ENCODE results near the gene HIPK2. TPM values are rescaled to one million over a fixed set of nuclear protein-coding genes. Genes with fewer than 3 reads are reported as not detected.
"Not testable (repeated sequence)": the region's sequence is repeated elsewhere in the genome, so short reads cannot be mapped to it uniquely, and the experiment has no call there.

The HIPK2 gene
- total and polyA plus RNA-seq, 2 donors (not counting 3 experiments of a cell fraction or from before 2014, with no cell fraction given), result 9.0 to 43.8 TPM

DNA sequence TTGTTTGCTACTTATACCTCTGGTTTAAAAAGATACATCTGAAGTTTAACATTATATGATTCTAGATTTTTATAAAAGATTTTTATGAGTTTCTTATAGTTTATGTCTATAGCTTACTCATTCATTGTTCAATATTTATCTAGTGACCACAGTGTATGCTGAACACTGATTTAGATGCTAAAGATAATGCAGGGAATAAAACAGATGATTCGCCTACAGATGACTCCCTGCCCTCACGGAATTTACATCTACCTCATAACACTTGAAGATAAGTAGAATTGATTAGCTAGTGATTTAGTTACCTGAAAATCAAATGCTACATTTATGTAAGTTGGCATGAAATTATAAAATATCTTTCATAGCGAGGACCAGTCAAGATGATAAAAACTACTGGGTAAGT, 105.8 kb downstream of the HIPK2 start:
- no peak for FAIRE-seq
- Histone ChIP-seq H3K79me2 (ENCODE audit: control insufficient read depth, insufficient read depth, low read length) (peaks cover 18% of the 10 kb centered on the region), H4K20me1 (replicated peaks; ENCODE audit: control insufficient read depth, extremely low read depth, insufficient read depth, low read length) (no peaks in the 10 kb centered on the region), H3K36me3 (ENCODE audit: control insufficient read depth in 2 of 2, extremely low read depth in 1 of 2, insufficient read depth in 2 of 2, low read length in 2 of 2) (no peaks in the 10 kb centered on the region), H3K4me3 (replicated peaks in 1 of 3; ENCODE audit: insufficient read depth in 1 of 3, low read depth in 1 of 3, low read length in 3 of 3) (no peak overlapping the region), H2AFZ (ENCODE audit: low read depth, low read length) (no peak overlapping the region), H3K27me3 (ENCODE audit: control insufficient read depth in 2 of 2, insufficient read depth in 2 of 2, low read length in 2 of 2) (no peaks in the 10 kb centered on the region), H3K9me1 (replicated peaks; ENCODE audit: control insufficient read depth, extremely low read depth, insufficient read depth, low read length) (no peaks in the 10 kb centered on the region), H3K9ac (replicated peaks; ENCODE audit: extremely low read depth, insufficient read depth, low read length) (no peak overlapping the region), H3K4me1 (ENCODE audit: control insufficient read depth, extremely low read depth, insufficient read depth, low read length) (peaks cover 2% of the 10 kb centered on the region), H3K27ac (ENCODE audit: insufficient read depth, low read depth, low read length) (no peak overlapping the region), H3K9me3 (replicated peaks; ENCODE audit: control insufficient read depth, insufficient read depth, low read length) (no peaks in the 10 kb centered on the region), H3K4me2 (ENCODE audit: insufficient read depth, low read length) (no peak overlapping the region)
- CTCF ChIA-PET, result interaction anchor here (1.5 kb wide), 1 partner anchor 9 kb away, joined by 4 read pairs; no protein-coding TSS in a partner anchor
- intact Hi-C loops (cut with micrococcal nuclease), result no loop called here
- POLR2A ChIA-PET, result no interaction called here
- no peak for TF ChIP-seq POLR2AphosphoS5 (IDR thresholded peaks at IDR 0.05; ENCODE audit: insufficient read depth, low read depth, low read length)
- TF ChIP-seq MYC (IDR thresholded peaks at IDR 0.05; ENCODE audit: low read depth, low read length), result no peak
- TF ChIP-seq, protein P1, sequence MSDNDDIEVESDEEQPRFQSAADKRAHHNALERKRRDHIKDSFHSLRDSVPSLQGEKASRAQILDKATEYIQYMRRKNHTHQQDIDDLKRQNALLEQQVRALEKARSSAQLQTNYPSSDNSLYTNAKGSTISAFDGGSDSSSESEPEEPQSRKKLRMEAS (IDR thresholded peaks at IDR 0.05; ENCODE audit: insufficient read depth, insufficient read length), result no peak
- TF ChIP-seq JUN (IDR thresholded peaks at IDR 0.05; ENCODE audit: borderline replicate concordance, insufficient read depth, insufficient read length, low read depth), result no peak
- peak; percentile 31 for TF ChIP-seq FOS (IDR thresholded peaks at IDR 0.05; ENCODE audit: borderline replicate concordance, insufficient read depth, low read length)
- no peak for TF ChIP-seq EZH2 (IDR thresholded peaks at IDR 0.05; ENCODE audit: borderline replicate concordance, low read depth, low read length, severe bottlenecking)
- peak; percentile 70 for TF ChIP-seq GATA2 (IDR thresholded peaks at IDR 0.05; ENCODE audit: insufficient read depth, insufficient read length, low read depth, low read length)
- TF ChIP-seq, protein P2, sequence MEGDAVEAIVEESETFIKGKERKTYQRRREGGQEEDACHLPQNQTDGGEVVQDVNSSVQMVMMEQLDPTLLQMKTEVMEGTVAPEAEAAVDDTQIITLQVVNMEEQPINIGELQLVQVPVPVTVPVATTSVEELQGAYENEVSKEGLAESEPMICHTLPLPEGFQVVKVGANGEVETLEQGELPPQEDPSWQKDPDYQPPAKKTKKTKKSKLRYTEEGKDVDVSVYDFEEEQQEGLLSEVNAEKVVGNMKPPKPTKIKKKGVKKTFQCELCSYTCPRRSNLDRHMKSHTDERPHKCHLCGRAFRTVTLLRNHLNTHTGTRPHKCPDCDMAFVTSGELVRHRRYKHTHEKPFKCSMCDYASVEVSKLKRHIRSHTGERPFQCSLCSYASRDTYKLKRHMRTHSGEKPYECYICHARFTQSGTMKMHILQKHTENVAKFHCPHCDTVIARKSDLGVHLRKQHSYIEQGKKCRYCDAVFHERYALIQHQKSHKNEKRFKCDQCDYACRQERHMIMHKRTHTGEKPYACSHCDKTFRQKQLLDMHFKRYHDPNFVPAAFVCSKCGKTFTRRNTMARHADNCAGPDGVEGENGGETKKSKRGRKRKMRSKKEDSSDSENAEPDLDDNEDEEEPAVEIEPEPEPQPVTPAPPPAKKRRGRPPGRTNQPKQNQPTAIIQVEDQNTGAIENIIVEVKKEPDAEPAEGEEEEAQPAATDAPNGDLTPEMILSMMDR (IDR thresholded peaks at IDR 0.05; ENCODE audit: extremely low read depth in 1 of 2, insufficient read depth in 1 of 2, low read depth in 1 of 2, low read length in 2 of 2), result no peak
- TF ChIP-seq POLR2A (IDR thresholded peaks at IDR 0.05; ENCODE audit: low read depth, low read length), result no peak
- dilution Hi-C loops (cut with MboI; ENCODE audit: extremely low pct_ligation_motif_present, low sequenced_read_pairs), result no loop called here
- no TSS peak for BruUV-seq (replicated peaks)
- DNase-seq (ENCODE audit: low read depth, low spot score), result no peak

DNA sequence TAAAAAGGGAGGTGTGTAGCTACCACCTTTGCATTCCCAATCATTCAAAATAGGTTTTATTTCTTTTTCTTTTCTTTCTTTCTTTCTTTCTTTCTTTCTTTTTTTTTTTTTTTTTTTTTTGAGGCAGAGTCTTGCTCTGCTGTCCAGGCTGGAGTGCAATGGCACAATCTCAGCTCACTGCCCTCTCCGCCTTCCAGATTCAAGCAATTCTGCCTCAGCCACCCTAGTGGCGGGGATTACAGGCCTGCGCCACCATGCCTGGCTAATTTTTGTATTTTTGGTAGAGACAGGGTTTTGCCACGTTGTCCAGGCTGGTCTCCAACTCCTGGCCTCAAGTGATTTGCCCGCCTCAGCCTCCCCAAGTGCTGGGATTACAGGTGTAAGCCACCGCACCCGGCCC, 107.1 kb downstream of the HIPK2 start:
- H3K9ac ChIP-seq (replicated peaks; ENCODE audit: extremely low read depth, insufficient read depth, low read length); FAIRE-seq; POLR2A ChIA-PET; H3K36me3 ChIP-seq (ENCODE audit: control insufficient read depth in 2 of 2, extremely low read depth in 1 of 2, insufficient read depth in 2 of 2, low read length in 2 of 2); H3K27me3 ChIP-seq (ENCODE audit: control insufficient read depth in 2 of 2, insufficient read depth in 2 of 2, low read length in 2 of 2); H3K4me2 ChIP-seq (ENCODE audit: insufficient read depth, low read length); H3K9me3 ChIP-seq (replicated peaks; ENCODE audit: control insufficient read depth, insufficient read depth, low read length); H3K4me1 ChIP-seq (ENCODE audit: control insufficient read depth, extremely low read depth, insufficient read depth, low read length); intact Hi-C loops (cut with micrococcal nuclease); H2AFZ ChIP-seq (ENCODE audit: low read depth, low read length); dilution Hi-C loops (cut with MboI; ENCODE audit: extremely low pct_ligation_motif_present, low sequenced_read_pairs); H4K20me1 ChIP-seq (replicated peaks; ENCODE audit: control insufficient read depth, extremely low read depth, insufficient read depth, low read length); H3K9me1 ChIP-seq (replicated peaks; ENCODE audit: control insufficient read depth, extremely low read depth, insufficient read depth, low read length); DNase-seq (ENCODE audit: low read depth, low spot score); H3K4me3 ChIP-seq (replicated peaks in 1 of 3; ENCODE audit: insufficient read depth in 1 of 3, low read depth in 1 of 3, low read length in 3 of 3); BruUV-seq (replicated peaks); H3K27ac ChIP-seq (ENCODE audit: insufficient read depth, low read depth, low read length): not testable (repeated sequence)
- CTCF ChIA-PET, result interaction anchor here (0.7 to 1.4 kb wide), 4 partner anchors 9 to 67 kb away, joined by 3 to 4 read pairs (median 4); no protein-coding TSS in a partner anchor
- peaks cover 17% of the 10 kb centered on the region for H3K79me2 ChIP-seq (ENCODE audit: control insufficient read depth, insufficient read depth, low read length)

All from endothelial cell of umbilical vein (primary cell).